Left lung (tissue), 10 donors: Measurements from ENCODE around the gene GRM5. TPM values are rescaled to one million over a fixed set of nuclear protein-coding genes. Genes with fewer than 3 reads are reported as not detected.

Source experiments
- ATAC-seq: fragments of 200-7000 bp; cut with Tn5 transposase; one replicate; pipeline ENCODE4 v1.9.1; 2020; ENCODE audit warnings: moderate library complexity
- DNase-seq, 4 donors: peaks; one replicate each; pipeline ENCODE4 v3.0.0-alpha.2; 2013 to 2020
- H3K27ac ChIP-seq, 2 donors: fragments of 200-600 bp; sonication (generic) in 1 of 2; one replicate each; pipeline versions ENCODE4 v1.5.0 to v1.8.0; 2020 to 2021
- H3K27me3 ChIP-seq, 2 donors: fragments of 200-600 bp; sonication (generic) in 1 of 2; one replicate each; pipeline versions ENCODE4 v1.5.0 to v1.8.0; 2020 to 2021
- H3K36me3 ChIP-seq, 2 donors: fragments of 200-600 bp; sonication (generic) in 1 of 2; one replicate each; pipeline versions ENCODE4 v1.5.0 to v1.8.0; 2020 to 2021
- H3K4me1 ChIP-seq, 2 donors: fragments of 200-600 bp; one replicate each; pipeline ENCODE4 v1.8.0; 2021
- H3K4me3 ChIP-seq, 2 donors: fragments of 200-600 bp; sonication (generic) in 1 of 2; one replicate each; pipeline versions ENCODE4 v1.5.0 to v1.8.0; 2020 to 2021; ENCODE audit warnings: mild to moderate bottlenecking in 1 of 2
- H3K9me3 ChIP-seq, 2 donors: fragments of 200-600 bp; sonication (generic) in 1 of 2; one replicate each; pipeline versions ENCODE4 v1.5.0 to v1.8.0; 2020 to 2021
- CTCF ChIP-seq, 2 donors: fragments of 200-600 bp; sonication (generic) in 1 of 2; IDR thresholded peaks; one replicate each; pipeline versions ENCODE4 v1.5.0 to v1.8.0; 2021; ENCODE audit warnings: antibody characterized with exemption in 2 of 2
- intact Hi-C, 2 donors: fragments of 100-400 bp; cut with DNase I; formaldehyde crosslinking; loops; one replicate each; pipeline versions ENCODE4 v1.11.2 to v1.14.2; 2022
- polyA plus RNA-seq, 6 donors: library from polyadenylated mRNA; unstranded; fragments of 120-200 nt; gene quantifications; one replicate each; pipeline ENCODE4 v1.2.1, GENCODE V29; 2013; ENCODE audit not compliant: insufficient read length in 6 of 6
- total RNA-seq, 2 donors: library from RNA; stranded (reverse); fragmentation: NEBNext Ultra II Directional; extraction: Animal tissue kit (Norgen Biotek cat#: 25700); gene quantifications; one replicate each; pipeline ENCODE4 v1.2.1, GENCODE V29; 2021
- donor health status: DM: no; HTN: yes; CAD: no.
- donor health status: DM: no; HTN: no; CAD: no.

GRM5 gene
- total and polyA plus RNA-seq, 8 donors = 0.03 to 0.08 (median 0.04) TPM; not detected in 4

DNA sequence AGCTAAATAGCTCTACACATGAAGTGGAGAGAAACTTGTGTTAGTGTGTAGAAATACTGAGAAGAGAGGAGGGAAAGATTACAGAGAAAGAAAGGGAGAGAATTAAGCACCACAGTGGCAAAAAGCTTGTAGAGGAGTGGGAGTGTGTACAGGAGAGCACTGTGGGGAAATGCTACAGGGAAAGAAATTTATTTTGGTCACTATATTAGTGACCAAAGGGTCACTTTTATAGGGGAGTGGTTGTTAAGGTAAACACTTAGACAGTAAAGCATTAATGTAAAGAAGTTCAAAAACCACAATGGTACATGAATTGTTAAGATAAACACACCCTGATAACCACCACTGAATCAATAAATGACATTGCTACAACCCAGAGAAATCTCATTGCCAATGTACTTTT, 421.1 kb downstream of the GRM5 start:
- Histone ChIP-seq H3K4me1 (no peaks in the 10 kb centered on the region), H3K9me3 (no peaks in the 10 kb centered on the region), H3K27ac (no peak overlapping the region), H3K27me3 (no peaks in the 10 kb centered on the region), H3K36me3 (no peaks in the 10 kb centered on the region), H3K4me3 (no peak overlapping the region)
- no peak for DNase-seq
- intact Hi-C loops = no loop called here
- ATAC-seq = no peak
- TF ChIP-seq CTCF (IDR thresholded peaks at IDR 0.05) = no peak

GRCh38 chr11:88632163-88632562, 433.6 kb downstream of the GRM5 start:
- Histone ChIP-seq H3K4me1 (no peaks in the 10 kb centered on the region), H3K4me3 (no peak overlapping the region), H3K27ac (no peak overlapping the region), H3K27me3 (no peaks in the 10 kb centered on the region), H3K9me3 (no peaks in the 10 kb centered on the region), H3K36me3 (no peaks in the 10 kb centered on the region)
- DNase-seq (no peak), ATAC-seq (no peak)
- intact Hi-C loops = no loop called here
- TF ChIP-seq CTCF (IDR thresholded peaks at IDR 0.05) = no peak

DNA sequence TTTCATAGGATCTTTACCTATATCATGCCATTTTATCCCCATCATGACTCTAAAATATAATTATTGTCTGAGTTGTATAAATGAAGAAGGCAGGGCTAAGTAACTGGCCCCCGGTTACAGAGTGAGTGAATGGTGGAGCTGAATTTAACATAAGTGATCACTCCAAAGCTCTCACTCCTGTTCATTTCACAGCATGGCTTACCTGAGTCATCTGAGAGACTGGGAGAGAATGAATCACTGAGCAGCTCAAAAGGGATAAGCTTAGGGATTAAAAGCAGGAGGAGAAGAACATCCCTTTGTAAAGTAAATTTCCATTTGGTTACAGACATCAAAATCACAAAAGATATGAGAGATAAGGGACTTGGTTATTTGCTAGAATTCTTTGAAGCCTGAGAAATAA, 434.3 kb downstream of the GRM5 start:
- ATAC-seq = no peak
- Histone ChIP-seq H3K4me1 (no peaks in the 10 kb centered on the region), H3K9me3 (no peaks in the 10 kb centered on the region), H3K4me3 (no peak overlapping the region), H3K36me3 (no peaks in the 10 kb centered on the region), H3K27me3 (no peaks in the 10 kb centered on the region), H3K27ac (no peak overlapping the region)
- no peak for DNase-seq
- intact Hi-C loops = no loop called here
- no peak for TF ChIP-seq CTCF (IDR thresholded peaks at IDR 0.05)

DNA sequence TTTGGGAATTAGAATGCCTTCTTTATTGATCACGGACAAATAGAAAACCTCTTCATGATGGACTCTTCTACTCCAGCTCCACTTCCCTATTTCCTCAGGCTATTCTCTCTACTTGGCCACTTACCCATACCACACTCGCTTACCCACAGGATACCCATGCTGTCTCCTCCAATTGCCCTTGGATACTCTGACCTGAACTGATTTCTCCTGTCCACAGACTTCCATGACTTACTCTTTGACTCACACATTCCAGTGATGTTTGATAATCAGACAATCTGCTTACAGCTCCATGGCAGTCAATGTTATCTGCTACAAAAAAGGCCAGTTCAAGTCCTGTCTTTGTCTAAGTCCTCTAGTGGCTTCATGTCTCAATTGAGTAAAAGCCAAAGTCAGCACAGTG, 436.3 kb downstream of the GRM5 start:
- H3K4me1 ChIP-seq = no peaks in the 10 kb centered on the region
- intact Hi-C loops = no loop called here
- ATAC-seq (no peak), DNase-seq (no peak)
- no peak for TF ChIP-seq CTCF (IDR thresholded peaks at IDR 0.05)
- H3K27ac ChIP-seq = no peak overlapping the region
- no peaks in the 10 kb centered on the region for H3K36me3 ChIP-seq
- no peak overlapping the region for H3K4me3 ChIP-seq
- no peaks in the 10 kb centered on the region for H3K27me3 ChIP-seq
- no peaks in the 10 kb centered on the region for H3K9me3 ChIP-seq

DNA sequence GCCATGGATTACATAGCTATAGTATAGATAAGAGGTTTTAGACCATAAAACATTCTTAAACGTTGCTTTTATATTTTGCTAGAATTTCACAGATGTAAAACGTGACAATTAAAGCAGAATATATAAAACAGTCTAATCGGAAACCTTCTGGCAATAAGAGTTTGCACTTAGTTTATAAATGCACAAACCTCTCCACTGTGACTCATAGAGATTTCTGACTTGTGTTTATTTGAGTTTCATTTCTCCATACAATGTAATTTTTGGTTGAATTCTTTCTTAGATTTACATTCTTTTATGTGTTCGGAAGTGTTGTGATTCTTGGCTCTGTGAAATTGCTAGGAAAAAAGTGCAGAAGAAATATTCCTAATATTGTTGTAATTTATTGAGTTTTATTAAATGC, 439.6 kb downstream of the GRM5 start:
- intact Hi-C loops = no loop called here
- Histone ChIP-seq H3K9me3 (no peaks in the 10 kb centered on the region), H3K36me3 (no peaks in the 10 kb centered on the region), H3K4me3 (no peak overlapping the region), H3K27ac (no peak overlapping the region), H3K27me3 (no peaks in the 10 kb centered on the region), H3K4me1 (no peaks in the 10 kb centered on the region)
- no peak for ATAC-seq
- DNase-seq = no peak
- TF ChIP-seq CTCF (IDR thresholded peaks at IDR 0.05) = no peak
